Activated CD8-positive, alpha-beta memory T cell treated with anti-CD3 and anti-CD28 coated beads, Interleukin-2, amount 50 U/mL, for 24 hours (primary cell): ENCODE measurements around the gene NAT8L.

Source experiments
- DNase-seq: peaks from one replicate; pipeline ENCODE4 v3.0.0-alpha.2; 2020; ENCODE audit errors: extremely low read depth

The NAT8L gene

DNA sequence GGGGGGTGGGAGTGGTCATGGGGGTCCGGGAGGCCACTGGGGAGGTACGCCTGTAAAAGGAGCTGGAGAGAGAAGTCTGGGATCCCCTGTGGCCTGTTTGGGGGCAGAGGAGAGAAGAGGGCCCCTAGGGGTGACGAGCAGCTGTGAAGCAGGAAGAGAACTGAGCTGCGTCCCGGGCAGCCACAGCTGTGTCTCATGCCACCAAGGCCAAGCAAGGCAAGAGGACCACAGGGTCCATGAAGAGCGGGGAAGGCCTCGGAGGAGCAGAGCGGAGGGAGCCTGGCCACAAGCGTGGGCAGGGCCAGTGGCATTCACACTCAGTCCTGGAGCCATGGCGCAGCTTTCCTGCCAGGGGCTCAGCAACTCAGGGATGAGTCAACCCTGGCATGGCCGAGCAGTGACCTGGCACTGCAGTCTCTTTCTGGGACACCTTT lies 13.6 kb upstream of the NAT8L start:
- DNase-seq, result no peak

DNA sequence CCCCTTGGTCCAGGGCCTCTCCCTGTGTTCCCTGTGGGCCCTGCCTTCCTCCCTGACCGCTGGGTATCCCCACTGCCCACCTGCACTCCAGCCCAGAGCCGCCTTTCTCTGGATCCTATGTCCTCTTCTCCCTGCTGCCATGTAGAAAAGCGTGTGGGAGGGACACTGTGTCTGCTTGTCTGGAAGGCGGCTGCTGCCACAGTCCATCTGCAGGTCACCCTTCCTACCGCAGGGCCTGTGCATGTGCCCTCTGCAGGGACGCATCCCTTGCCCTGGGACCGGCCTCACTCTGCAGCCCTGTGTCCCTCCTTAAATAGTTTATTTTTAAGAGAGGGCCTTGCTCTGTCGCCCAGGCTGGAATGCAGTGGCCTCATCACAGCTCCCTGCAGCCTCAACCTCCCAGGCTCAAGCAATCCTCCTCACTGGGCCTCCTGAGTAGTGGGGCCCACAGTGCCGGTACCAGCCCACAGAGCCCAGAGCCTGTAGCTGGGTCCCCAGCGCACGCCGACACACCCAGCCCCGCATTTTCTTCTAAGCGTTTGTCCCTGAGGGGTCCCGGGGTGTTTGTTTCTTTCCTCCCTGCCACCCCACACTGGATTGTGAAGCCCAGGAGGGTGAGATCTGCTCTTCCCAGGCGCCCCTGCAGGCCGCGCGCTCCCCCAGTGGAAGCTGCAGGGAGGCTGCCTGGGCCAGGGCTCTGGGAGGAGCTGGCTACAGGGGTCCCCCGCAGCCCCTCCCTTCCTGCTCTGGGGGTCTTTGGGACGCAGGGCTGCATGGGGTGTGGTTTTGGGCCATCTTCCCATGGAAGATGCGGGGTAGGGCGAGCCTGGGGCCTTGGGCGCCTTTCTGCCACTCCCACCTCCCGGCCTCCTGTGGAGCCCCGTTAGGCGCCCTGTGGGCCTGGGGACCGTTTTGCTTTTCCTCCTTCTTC lies 12.8 kb upstream of the NAT8L start:
- DNase-seq, result no peak

DNA sequence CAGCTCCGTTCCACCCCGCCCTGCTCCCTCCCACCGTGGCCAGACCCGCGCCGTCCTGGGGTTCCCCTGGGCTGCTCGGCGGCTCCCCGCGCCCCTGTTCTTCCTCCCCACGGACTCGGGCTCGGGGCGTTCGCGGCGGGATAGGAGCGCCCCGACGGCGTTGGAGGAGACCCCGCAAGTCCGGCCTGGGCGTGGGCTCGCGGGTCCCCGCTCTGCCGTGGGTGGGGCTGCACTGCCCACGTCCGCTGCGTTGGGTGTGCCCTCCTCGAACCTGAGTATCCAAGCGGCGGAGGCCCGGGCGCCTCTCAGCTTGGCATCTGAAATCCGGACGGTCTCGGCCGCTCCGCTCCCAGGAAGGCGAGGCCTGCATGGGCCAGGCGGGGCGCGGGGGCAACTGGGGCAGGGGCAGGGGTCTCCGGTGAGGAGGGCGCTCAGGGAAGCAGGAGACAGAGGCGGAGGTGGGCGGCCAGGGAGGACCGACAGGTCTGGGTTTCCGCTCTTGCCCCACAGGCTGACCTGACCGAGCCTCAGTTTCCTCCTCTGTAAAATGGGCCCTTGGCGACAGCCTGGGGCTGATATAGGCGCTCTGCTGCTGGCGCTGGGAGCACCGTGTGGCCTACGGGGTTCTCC lies 12.0 kb upstream of the NAT8L start:
- no peak for DNase-seq

DNA sequence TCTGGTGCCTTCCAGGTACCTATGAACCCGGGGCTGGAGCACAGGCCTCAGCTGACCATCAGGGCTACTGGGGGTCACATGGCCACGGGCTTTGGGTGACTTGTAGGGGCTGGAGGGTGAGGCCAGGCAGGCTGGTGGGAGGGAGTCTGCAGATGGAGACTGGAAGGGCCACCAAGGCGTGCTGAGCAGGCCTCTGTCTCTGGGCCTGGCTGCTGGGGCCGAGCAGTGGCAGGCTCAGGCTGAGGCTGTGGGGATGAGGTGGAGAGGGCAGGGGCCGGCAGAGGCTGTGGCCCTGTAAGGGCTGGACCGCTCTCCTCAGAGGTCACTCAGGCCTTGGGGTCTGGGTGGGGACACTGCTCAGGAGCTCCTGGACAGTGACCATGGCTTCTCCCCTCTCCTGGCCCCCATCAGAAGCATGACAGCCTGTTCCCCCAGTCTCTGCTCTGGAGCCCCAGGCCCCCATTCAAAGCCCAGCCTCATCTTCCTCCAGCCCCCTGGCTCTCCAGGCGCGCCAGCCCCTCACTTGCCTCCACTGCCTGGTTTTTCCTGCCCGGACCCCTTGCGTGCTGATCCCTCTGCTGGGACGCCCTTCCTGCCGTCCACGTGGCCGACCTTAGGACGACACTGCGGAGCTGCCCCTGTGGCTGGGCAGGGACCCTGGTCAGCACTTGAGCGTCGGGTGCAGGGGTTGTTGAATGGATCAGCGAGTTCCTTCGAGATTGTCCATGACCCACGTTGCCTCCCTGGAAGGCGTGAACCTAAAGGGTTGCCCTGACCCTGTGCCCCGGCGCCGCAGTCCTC lies 11.1 kb upstream of the NAT8L start:
- DNase-seq, result no peak

DNA sequence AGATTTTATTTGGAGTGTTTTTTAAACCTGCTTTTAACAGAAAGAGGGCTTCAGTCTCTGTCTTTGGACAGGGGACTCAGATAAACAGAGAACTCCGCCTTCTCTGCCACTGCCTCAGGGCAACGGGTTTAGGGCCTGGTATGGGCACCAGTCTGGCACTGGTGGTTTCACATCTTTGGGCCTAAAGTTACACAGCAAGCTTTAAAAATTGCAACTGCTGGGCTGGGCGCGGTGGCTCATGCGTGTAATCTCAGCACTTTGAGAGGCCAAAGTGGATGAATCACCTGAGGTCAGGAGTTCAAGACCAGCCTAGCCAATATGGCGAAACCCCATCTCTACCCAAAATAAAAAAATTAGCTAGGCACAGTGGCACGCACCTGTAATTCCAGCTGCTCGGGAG lies 10.3 kb upstream of the NAT8L start:
- no peak for DNase-seq

DNA sequence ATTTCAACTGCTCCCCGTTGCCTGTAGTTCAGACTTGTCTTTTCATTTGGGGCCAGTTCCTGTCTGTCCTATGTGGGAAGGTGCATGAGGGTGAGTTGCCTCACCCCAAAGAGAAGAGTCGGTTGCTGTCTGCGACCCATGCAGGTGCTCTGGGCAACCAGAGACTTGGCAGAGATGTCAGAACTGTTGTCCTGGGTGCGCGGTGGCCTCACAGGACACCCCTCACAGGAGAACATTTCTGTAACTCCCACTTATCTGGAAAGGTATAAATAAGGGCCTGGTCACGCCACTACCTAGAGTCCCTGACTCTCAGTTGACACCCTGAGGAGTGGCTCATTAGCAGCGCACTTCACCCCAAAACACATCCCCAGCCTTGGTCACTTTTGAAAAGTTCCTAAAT lies 9.7 kb upstream of the NAT8L start:
- DNase-seq, result no peak

DNA sequence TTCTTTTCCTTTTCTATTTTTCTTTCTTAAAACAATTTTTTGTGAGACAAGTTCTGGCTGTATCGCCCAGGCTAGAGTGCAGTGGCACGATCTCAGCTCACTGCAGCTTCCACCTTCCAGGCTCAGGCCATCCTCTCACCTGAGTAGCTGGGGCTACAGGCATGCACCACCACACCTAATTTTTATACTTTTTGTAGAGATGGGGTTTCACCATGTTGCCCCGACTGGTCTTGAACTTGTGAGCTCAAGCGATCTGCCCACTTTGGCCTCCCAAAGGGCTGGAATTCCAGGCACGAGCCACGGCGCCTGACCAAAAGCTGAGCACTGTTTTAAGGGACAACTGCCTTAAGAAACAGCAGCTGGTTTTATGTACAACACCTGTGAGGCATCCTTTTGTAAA lies 9.3 kb upstream of the NAT8L start:
- no peak for DNase-seq

DNA sequence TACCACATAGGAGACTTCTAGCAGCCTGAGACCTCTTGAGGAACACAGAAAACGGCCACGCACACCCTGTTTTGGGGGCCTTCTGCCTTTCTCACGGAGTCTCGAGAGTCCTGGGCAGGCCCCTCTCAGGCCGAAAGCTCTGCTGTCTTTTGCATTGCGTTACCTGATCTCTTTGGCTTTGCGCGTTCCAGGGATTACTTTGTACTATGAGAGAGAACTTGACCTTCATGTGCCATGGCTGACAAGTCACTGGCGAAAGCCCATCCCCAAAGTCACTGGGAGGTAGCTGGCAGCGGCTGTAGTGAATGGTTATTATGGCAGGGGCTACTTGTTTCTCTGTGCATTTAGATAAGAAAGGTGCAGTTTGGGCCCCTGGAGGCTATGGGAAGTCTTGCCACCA lies 8.0 kb upstream of the NAT8L start:
- no peak for DNase-seq

DNA sequence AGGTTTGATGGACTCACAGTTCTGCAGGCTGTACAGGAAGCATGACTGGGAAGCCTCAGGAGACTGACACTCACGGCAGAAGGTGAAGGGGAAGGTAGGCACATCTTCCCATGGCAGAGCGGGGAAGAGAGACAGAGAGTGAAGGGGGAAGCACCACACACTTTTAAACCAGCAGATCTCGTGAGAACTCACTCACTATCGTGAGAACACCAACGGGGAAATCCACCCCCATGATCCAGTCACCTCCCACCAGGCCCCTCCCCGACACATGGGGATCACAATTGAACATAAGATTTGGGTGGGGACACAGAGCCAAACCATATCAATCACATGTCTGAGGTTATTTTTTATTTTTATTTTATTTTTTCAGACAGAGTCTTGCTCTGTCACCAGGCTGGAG lies 4.9 kb upstream of the NAT8L start:
- no peak for DNase-seq

DNA sequence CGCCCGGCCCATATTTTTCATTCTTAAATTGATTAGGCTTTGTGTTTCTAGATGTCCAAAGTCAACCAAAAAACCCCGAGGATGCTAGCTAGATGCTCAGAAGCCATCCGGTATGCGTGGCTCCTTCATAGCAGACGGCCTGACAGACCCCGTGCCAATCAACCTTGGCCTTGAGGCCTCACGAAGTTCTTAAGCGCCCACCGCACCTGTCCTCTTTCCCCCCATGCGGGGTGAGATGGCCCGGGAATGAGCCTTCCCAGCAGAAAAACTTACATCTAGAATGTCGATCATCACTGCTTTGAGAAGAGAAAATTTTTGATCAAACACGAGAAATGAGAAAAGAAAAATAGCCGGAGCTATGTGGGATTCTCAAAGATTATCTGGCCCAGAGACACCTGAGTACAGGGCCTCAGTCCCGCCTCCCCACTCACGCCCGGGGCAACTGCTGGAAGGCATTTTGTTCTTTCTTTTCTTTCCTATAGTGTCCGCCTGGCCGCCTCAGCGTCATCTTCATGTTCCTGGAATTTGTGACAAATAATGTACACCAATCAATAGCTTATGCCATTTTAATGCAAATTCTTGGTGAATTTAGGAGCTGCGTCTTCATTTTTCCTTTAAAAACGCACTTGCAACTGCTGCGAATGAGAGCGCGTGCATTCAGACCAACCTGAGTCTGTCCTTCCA lies 1.6 kb upstream of the NAT8L start:
- DNase-seq, result no peak

DNA sequence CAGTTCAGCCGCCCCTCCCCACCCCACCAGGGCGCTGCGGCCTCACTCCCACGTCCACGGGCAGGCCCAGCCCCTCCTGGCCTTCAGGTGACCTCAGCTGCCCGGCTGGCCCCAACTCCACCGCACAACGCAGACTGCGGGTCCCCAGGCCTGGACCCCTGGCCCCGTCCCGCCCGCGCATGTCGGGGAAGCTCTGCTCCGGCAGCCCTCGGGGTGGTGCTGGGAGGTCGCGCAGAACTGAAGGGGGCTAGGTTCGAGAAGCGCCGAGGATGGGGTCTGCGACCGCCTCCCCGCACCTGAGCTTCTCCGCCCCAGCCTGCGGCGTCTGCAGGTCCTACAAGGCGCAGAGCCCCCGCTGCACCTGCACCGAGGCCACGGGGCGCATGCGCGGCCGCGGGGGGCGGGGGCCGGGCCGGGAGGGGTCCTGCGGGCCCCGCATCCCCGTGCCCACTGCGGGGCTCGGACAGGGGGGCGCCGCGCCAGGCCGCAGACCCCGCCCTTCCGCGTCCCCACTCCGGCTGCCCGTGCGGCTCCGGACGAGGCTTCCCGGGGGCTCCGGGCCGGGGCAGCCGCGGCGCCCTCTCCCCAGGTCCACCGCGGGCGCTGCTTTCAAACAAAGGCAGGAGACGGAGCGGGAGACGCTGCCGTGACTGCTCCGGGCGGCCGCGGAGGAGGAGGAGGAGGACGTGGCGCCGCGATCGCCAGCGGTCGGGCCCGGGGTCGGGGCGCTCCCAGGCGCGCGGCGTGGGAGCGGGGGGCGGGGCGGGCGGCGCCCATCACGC lies 672 bp upstream of the NAT8L start:
- no peak for DNase-seq

DNA sequence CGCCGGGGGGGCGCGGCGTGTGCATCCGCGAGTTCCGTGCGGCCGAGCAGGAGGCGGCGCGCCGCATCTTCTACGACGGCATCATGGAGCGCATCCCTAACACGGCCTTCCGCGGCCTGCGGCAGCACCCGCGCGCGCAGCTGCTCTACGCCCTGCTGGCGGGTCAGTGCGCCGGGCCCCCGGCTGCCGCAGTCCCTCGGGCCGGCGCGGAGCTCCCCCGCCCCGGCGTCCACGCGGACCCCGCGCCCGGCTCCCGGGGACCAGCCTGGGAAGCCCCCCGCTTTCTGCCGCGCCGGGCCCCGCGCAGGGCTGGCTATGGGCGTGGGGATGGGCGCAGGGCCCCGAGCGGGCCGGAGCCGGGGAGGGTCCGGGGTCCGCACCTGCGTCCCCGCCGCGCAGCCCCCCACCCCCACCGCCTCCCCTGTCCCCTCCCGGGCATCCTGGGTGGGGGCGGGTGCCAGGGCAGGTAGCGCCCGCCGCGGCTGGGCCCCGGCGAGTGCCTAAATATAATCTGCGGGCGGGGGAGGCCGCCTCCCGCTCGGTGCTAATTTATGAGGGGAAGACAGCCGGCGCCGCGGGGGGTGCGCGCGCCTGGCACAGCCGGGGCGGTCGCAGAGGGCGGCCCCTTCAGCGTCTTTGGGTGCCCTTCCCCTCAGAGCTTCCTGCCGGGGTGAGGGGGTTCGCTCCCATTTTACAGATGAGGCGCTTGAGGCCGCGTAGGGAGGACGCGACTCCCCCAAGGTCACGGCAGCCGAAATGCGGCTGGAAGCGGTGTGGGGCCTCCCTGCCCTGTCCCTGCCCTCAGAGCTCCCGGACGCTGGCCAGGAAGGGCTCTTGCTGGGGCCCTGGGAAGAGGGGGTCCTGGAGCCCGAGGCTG lies 837 bp downstream of the NAT8L start:
- no peak for DNase-seq

DNA sequence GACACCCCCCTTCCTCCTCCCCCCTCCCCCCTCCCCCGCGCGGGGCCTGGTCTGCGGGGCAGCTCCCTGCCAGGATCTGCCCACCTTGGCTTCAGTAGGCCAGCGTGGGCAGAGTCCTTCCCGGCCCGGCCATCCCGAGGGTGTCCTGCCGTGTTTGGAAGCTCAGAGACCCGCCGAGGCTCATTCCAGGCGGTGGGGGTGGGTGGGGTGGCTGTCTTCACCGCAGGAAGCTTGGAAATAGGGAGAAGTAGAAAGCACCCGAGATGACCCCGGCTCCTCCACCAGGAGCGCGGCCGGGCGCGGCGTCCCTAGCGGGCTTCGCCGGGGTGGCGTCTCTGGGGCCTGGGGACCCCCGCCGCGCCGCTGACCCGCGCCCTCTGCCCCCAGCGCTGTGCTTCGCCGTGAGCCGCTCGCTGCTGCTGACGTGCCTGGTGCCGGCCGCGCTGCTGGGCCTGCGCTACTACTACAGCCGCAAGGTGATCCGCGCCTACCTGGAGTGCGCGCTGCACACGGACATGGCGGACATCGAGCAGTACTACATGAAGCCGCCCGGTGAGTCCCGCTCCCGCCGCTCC lies 1.6 kb downstream of the NAT8L start:
- no peak for DNase-seq

DNA sequence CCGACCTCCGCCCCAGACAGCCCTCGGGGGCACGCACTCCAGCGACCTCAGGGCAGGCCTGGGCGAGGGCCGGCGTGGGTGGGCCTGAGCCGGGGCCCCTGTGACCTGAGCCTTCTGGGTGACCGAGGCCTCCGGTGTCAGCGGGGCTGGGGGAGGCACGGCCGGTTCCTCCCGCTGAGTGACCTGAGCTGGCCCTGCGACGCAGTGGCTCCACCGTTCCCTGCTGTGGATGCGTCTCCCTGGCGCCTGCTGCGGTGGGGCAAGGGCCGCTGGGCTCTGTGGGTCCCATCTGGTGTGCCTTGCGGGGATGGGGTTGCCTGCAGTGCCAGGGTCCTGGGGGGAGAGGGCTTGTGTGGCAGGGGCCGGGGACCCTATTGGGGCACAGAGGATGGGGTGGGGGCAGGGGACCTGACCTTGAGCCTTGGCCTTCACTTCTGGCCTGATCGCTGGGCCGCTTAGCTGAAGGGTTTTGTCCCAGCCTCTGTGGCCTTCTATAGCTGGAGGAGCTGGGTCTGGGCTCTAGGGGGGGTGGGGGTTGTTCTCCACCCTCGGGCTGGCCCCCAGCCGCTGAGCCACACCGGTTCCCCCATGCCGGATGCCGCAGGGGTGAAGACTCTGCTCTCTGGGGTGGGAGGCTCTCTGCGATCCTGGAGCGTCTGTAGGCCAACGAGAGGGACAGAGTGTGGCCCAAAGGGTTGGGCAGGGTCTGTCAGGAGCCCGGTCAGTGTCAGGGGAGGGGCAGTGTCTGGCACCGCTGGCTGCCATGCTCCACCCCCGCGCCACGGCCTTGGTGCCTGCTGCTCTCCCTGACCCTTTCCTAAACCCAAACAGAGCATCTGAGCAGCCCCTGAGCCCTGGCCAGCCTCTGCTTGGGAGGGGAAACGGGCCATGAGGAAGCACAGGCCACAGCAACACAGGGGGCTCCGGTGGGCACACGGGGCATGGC lies 2.3 kb downstream of the NAT8L start:
- DNase-seq, result no peak

DNA sequence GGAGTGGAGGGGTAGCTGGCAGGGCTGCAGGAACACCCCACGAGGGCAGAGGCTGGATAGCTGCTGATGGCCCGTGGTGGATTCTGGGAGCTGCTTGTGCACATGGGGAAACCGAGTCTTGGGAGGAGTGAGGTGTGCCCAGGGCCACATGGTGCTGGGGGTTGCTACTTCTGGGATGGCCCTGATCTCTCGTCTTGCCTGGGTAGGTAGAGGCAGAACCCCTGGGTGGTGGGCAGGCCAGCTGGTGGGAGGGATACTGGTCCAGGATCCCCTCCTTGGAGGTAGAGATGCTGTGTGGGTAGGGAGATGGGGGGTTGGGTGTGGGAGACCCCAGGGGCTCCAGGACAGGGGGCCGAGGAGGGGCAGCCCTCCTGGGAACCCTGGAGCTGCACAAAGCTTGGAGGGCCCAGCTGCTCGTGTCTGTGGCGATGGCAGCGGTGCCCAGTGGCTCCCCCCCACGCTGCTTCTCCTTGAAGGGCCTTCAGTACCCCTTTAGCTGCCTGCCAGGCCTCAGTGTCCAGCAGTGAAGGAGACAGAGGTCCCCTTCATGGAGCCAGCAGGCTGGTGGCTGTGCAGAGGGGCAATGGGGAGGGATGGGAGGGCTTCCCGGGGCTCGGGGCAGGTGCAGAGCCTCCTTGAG lies 3.2 kb downstream of the NAT8L start:
- DNase-seq, result no peak

DNA sequence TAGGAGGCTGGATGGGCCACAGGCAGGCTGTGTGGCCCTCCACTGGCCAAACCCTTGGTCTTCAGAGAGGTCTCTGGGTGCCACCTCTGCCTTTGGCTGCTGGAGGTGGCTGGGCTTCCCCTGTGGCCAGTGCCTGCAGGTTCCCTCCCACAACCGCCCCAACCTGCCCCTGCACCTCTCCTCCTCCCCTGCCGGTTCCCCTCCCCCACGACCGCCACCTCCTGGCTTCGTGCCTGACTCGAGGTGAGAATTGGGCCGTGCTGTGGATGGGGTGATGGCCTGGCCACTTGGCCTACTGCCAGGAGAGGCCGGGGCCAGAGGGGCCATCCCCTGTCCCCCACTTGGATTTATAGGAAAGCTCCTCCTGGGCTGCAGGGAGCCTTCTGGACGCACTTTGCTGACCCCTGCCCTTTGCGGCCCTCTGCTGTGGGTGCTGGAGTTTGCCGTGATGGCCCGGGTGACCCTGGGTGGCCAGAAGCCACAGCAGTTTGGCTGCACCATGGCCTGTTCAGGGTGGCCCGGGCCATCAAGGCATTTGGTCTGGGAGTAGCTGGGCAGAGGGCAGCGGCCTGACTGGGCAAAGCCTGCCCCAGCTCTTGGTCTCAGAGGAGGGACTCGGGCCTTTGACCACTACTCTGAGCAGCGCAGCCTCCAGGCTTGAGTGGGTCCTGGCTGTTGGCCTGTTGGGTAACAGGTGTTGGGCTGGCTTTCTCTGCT lies 3.8 kb downstream of the NAT8L start:
- no peak for DNase-seq

DNA sequence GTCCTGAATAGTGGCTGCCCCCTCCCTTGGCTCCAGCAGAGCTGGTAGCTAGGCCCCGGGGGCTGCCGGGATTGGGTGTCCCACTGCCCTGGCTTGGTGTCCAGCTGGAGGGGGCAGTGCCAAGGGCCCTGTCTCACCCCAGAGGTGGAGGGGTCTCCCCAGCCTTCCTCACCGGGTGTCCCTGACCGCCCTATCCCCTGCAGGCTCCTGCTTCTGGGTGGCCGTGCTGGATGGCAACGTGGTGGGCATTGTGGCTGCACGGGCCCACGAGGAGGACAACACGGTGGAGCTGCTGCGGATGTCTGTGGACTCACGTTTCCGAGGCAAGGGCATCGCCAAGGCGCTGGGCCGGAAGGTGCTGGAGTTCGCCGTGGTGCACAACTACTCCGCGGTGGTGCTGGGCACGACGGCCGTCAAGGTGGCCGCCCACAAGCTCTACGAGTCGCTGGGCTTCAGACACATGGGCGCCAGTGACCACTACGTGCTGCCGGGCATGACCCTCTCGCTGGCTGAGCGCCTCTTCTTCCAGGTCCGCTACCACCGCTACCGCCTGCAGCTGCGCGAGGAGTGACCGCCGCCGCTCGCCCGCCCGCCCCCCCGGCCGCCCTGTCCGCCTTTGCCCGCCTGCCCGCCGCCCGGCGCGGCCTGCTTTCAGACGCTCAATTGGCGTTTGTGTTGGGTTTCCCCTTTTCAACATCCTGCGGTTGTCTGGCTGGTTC lies 4.6 kb downstream of the NAT8L start:
- no peak for DNase-seq
